Astrocyte (in vitro differentiated cells and primary cell): ENCODE data around the gene KRTAP9-7. TPM values are rescaled to one million over a fixed set of nuclear protein-coding genes. Genes with fewer than 3 reads are reported as not detected.

ENCODE experiments used
- DNase-seq: peaks from one replicate; pipeline ENCODE4 v3.0.0-alpha.2; 2010; ENCODE audit warnings: low read depth
- FAIRE-seq: peaks from 2 replicates; lab custom pipeline; 2011; peaks lifted over from hg19 to GRCh38; lab: Jason Lieb, UNC
- H2AFZ ChIP-seq: 2 replicates; pipeline ENCODE4 v1.6.0; 2012; ENCODE audit warnings: low read depth, low read length, inconsistent platforms
- H3K27ac ChIP-seq: 2 replicates; pipeline ENCODE4 v1.5.1; 2011; ENCODE audit warnings: low read depth, low read length, inconsistent platforms
- H3K27me3 ChIP-seq: 2 replicates; pipeline ENCODE4 v1.6.0; 2011; ENCODE audit warnings: low read length, inconsistent platforms; ENCODE audit not compliant: insufficient read depth
- H3K36me3 ChIP-seq: 2 replicates; pipeline ENCODE4 v1.5.1; 2011; ENCODE audit warnings: low read length, inconsistent platforms; ENCODE audit not compliant: insufficient read depth
- H3K4me1 ChIP-seq: 2 replicates; pipeline ENCODE4 v1.5.1; 2011; ENCODE audit warnings: low read length, inconsistent platforms; ENCODE audit not compliant: insufficient read depth
- H3K4me2 ChIP-seq: 2 replicates; pipeline ENCODE4 v1.6.0; 2012; ENCODE audit warnings: low read length, inconsistent platforms
- H3K4me3 ChIP-seq: 2 replicates; pipeline ENCODE4 v1.5.1; 2011; ENCODE audit warnings: low read depth, mild to moderate bottlenecking, low read length, inconsistent platforms; ENCODE audit not compliant: insufficient read depth
- H3K79me2 ChIP-seq: 2 replicates; pipeline ENCODE4 v1.6.0; 2012; ENCODE audit warnings: mild to moderate bottlenecking, low read length, inconsistent platforms; ENCODE audit not compliant: insufficient read depth
- H3K9ac ChIP-seq: 2 replicates; pipeline ENCODE4 v1.6.0; 2012; ENCODE audit warnings: mild to moderate bottlenecking, low read length, inconsistent platforms
- H3K9me3 ChIP-seq: 2 replicates; pipeline ENCODE4 v1.5.1; 2012; ENCODE audit warnings: low read depth, mild to moderate bottlenecking, low read length, inconsistent platforms; ENCODE audit not compliant: insufficient read depth
- H4K20me1 ChIP-seq: 2 replicates; pipeline ENCODE4 v1.6.0; 2012; ENCODE audit warnings: low read length, inconsistent platforms; ENCODE audit not compliant: insufficient read depth
- H3K27ac Mint-ChIP-seq: one replicate; pipeline ENCODE4 v1.8.0; 2021; ENCODE audit warnings: mild to moderate bottlenecking, mixed read lengths; ENCODE audit not compliant: unreplicated experiment
- H3K27me3 Mint-ChIP-seq: one replicate; pipeline ENCODE4 v1.8.0; 2021; ENCODE audit warnings: low read depth, mixed read lengths; ENCODE audit not compliant: unreplicated experiment
- H3K36me3 Mint-ChIP-seq: one replicate; pipeline ENCODE4 v1.8.0; 2021; ENCODE audit warnings: low read depth, mixed read lengths; ENCODE audit not compliant: unreplicated experiment
- H3K4me1 Mint-ChIP-seq: one replicate; pipeline ENCODE4 v1.8.0; 2021; ENCODE audit warnings: low read depth, mixed read lengths; ENCODE audit not compliant: unreplicated experiment
- H3K4me3 Mint-ChIP-seq: one replicate; pipeline ENCODE4 v1.8.0; 2021; ENCODE audit warnings: mild to moderate bottlenecking, moderate library complexity, mixed read lengths; ENCODE audit not compliant: unreplicated experiment
- H3K9me3 Mint-ChIP-seq: one replicate; pipeline ENCODE4 v1.8.0; 2021; ENCODE audit warnings: mild to moderate bottlenecking, mixed read lengths; ENCODE audit not compliant: unreplicated experiment
- EZH2 ChIP-seq: IDR thresholded peaks from 2 replicates; pipeline ENCODE4 v1.6.1; 2012; ENCODE audit warnings: mild to moderate bottlenecking, low read length, inconsistent platforms; ENCODE audit not compliant: insufficient read depth
- total RNA-seq: library from RNA; stranded (reverse); gene quantifications from 2 replicates; pipeline ENCODE4 v1.2.1, GENCODE V29; 2021
- TF ChIP-seq, protein P1 (sequence below): IDR thresholded peaks from 2 replicates; pipeline ENCODE4 v1.5.1; 2011; ENCODE audit warnings: low read depth, mild to moderate bottlenecking, inconsistent platforms, low read length, moderate library complexity; ENCODE audit not compliant: insufficient read depth

Gene KRTAP9-7
- total RNA-seq, 1 donor from 2014 or later = not detected

DNA sequence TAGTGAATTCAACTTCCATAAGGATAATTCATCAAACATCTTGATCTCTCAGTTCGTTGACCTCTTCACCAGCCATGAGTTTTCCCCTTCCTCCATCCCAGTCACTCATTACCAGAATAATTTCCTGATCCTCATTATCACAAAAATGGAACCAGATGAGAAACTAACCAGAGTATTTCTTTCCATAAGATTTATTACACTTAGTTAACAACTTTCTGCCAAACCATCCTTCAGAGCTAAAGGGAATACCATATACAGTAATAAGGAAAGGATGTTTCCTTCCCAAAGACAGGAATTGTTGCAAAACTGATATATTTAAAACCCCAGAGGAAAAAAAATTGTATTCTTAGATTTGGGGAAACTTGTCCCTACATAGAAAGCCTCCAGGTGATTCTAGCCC, 18.5 kb downstream of the KRTAP9-7 start:
- no peak for DNase-seq
- Histone ChIP-seq H3K79me2 (no peaks in the 10 kb centered on the region), H3K27me3 (no peaks in the 10 kb centered on the region), H3K4me1 (no peaks in the 10 kb centered on the region), H3K27ac (no peak overlapping the region), H4K20me1 (no peaks in the 10 kb centered on the region), H3K4me3 (no peak overlapping the region), H3K36me3 (no peaks in the 10 kb centered on the region), H3K4me2 (no peak overlapping the region), H3K9me3 (no peaks in the 10 kb centered on the region), H3K9ac (no peak overlapping the region), H2AFZ (no peak overlapping the region)
- H3K4me3 Mint-ChIP-seq = no peak overlapping the region
- H3K4me1 Mint-ChIP-seq = no peaks in the 10 kb centered on the region
- H3K36me3 Mint-ChIP-seq = no peaks in the 10 kb centered on the region
- H3K27me3 Mint-ChIP-seq = no peaks in the 10 kb centered on the region
- no peak overlapping the region for H3K27ac Mint-ChIP-seq
- H3K9me3 Mint-ChIP-seq = no peaks in the 10 kb centered on the region
- no peak for FAIRE-seq
- TF ChIP-seq, protein P1, sequence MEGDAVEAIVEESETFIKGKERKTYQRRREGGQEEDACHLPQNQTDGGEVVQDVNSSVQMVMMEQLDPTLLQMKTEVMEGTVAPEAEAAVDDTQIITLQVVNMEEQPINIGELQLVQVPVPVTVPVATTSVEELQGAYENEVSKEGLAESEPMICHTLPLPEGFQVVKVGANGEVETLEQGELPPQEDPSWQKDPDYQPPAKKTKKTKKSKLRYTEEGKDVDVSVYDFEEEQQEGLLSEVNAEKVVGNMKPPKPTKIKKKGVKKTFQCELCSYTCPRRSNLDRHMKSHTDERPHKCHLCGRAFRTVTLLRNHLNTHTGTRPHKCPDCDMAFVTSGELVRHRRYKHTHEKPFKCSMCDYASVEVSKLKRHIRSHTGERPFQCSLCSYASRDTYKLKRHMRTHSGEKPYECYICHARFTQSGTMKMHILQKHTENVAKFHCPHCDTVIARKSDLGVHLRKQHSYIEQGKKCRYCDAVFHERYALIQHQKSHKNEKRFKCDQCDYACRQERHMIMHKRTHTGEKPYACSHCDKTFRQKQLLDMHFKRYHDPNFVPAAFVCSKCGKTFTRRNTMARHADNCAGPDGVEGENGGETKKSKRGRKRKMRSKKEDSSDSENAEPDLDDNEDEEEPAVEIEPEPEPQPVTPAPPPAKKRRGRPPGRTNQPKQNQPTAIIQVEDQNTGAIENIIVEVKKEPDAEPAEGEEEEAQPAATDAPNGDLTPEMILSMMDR = no peak
- TF ChIP-seq EZH2 = no peak

DNA sequence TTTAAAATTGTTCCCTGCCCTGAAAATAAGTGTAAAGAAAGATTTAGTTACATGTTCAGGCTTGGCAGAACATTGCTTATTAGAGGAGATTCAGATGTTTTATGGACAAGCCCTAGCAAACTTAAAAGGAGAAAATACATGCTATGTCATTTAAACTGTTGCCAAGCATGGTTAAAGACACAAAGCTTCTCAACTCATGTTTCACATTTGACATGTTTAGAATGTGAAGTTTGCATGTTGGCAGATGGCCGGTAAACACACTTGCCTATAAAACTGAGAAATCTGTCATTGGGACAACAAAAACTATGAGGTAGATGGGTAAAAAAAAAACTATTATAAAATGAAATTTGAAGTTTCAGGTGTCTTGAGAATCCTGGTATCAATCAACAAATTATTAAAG, 21.3 kb downstream of the KRTAP9-7 start:
- Histone ChIP-seq H3K4me3 (no peak overlapping the region), H2AFZ (no peak overlapping the region), H3K27me3 (no peaks in the 10 kb centered on the region), H3K9me3 (no peaks in the 10 kb centered on the region), H3K4me1 (no peaks in the 10 kb centered on the region), H3K9ac (no peak overlapping the region), H3K27ac (no peak overlapping the region), H3K36me3 (no peaks in the 10 kb centered on the region), H4K20me1 (no peaks in the 10 kb centered on the region), H3K4me2 (no peak overlapping the region), H3K79me2 (no peaks in the 10 kb centered on the region)
- Mint-ChIP-seq H3K36me3 (no peaks in the 10 kb centered on the region), H3K4me1 (no peaks in the 10 kb centered on the region), H3K4me3 (no peak overlapping the region), H3K27me3 (peaks cover under 1% of the 10 kb centered on the region), H3K27ac (no peak overlapping the region), H3K9me3 (no peaks in the 10 kb centered on the region)
- no peak for DNase-seq
- FAIRE-seq = no peak
- TF ChIP-seq EZH2 = no peak
- TF ChIP-seq, protein P1 = no peak

DNA sequence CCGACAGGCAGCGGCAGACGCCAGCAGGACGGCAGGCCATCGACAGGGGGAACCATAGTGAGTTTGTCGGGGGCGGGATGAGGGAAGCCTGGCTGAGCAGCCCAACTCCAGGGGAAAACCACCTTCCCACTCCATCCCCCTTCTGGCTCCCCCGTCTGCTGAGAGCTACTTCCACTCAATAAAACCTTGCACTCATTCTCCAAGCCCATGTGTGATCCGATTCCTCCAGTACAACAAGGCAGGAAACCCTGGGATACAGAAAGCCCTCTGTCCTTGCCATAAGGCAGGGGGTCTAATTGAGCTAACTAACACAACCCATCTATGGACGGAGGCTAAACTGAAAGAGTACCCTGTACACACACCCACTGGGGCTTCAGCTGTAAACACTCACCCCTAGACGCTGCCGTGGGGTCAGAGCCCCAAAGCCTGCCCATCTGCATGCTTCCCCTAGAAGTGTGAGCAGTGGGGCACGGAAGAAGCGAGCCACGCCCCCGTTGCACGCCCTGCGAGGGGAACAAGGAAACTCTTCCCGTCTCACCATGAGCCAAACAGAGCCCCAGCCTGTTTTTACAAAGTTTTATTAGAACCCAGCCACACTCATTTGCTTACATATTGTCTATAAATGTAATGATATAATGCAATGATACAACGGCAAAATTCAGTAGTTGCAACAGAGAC, 23.1 kb downstream of the KRTAP9-7 start:
- no peak overlapping the region for H3K4me3 ChIP-seq
- no peak overlapping the region for H3K27ac Mint-ChIP-seq
- no peaks in the 10 kb centered on the region for H3K4me1 ChIP-seq
- no peaks in the 10 kb centered on the region for H3K4me1 Mint-ChIP-seq
- TF ChIP-seq, protein P1 = no peak
- TF ChIP-seq EZH2 = no peak
- H4K20me1 ChIP-seq = no peaks in the 10 kb centered on the region
- no peak overlapping the region for H2AFZ ChIP-seq
- no peaks in the 10 kb centered on the region for H3K9me3 Mint-ChIP-seq
- DNase-seq = no peak
- no peaks in the 10 kb centered on the region for H3K36me3 Mint-ChIP-seq
- no peak overlapping the region for H3K4me3 Mint-ChIP-seq
- no peak overlapping the region for H3K9ac ChIP-seq
- no peaks in the 10 kb centered on the region for H3K27me3 ChIP-seq
- H3K27me3 Mint-ChIP-seq = peaks cover 5% of the 10 kb centered on the region
- FAIRE-seq = no peak
- H3K36me3 ChIP-seq = no peaks in the 10 kb centered on the region
- no peak overlapping the region for H3K4me2 ChIP-seq
- H3K27ac ChIP-seq = no peak overlapping the region
- no peaks in the 10 kb centered on the region for H3K79me2 ChIP-seq
- H3K9me3 ChIP-seq = no peaks in the 10 kb centered on the region
